HG02588 (cell line): ENCODE results near the gene INHBE.

ENCODE experiments used
- ATAC-seq: cut with Tn5 transposase; IDR thresholded peaks from one replicate; pipeline ENCODE4 v1.9.1; 2021; ENCODE audit warnings: mild to moderate bottlenecking, moderate library complexity; ENCODE audit not compliant: unreplicated experiment

INHBE gene

GRCh38 chr12:57474430-57474829 lies 19.3 kb downstream of the INHBE start:
- ATAC-seq = no peak

- no peak for ATAC-seq
These were observed 19.8 kb downstream of the INHBE start for GRCh38 chr12:57474862-57475261.

- ATAC-seq = peak; percentile 13
These were observed 20.4 kb downstream of the INHBE start for GRCh38 chr12:57475271-57476161.

GRCh38 chr12:57476162-57476992 lies 21.3 kb downstream of the INHBE start:
- ATAC-seq = peak; percentile 48

GRCh38 chr12:57476993-57477709 lies 22.0 kb downstream of the INHBE start:
- ATAC-seq = no peak

- ATAC-seq = peak; percentile 44
These were observed 22.9 kb downstream of the INHBE start for GRCh38 chr12:57477710-57478681.

GRCh38 chr12:57479043-57479375 lies 23.9 kb downstream of the INHBE start:
- ATAC-seq = no peak

GRCh38 chr12:57479376-57480115 lies 24.4 kb downstream of the INHBE start, which contains the start of gene ARHGAP9:
ARHGAP9 (minus strand) TSS chr12:57479866; CDS start chr12:57479406, 460 bp downstream.
- no peak for ATAC-seq

GRCh38 chr12:57481671-57482070 lies 26.6 kb downstream of the INHBE start:
- ATAC-seq = no peak

- ATAC-seq = no peak
These were observed 28.4 kb downstream of the INHBE start for GRCh38 chr12:57483466-57483865.

GRCh38 chr12:57485695-57486094 lies 30.6 kb downstream of the INHBE start:
- ATAC-seq = no peak

- ATAC-seq = no peak
These were observed 32.0 kb downstream of the INHBE start for GRCh38 chr12:57487055-57487596.

GRCh38 chr12:57487597-57488401 lies 32.7 kb downstream of the INHBE start, which contains the start of gene MARS1:
MARS1 (plus strand) TSS chr12:57488068; CDS start chr12:57488091, 23 bp downstream.
- peak; percentile 92 for ATAC-seq

GRCh38 chr12:57488402-57489156 lies 33.5 kb downstream of the INHBE start:
- ATAC-seq = no peak

- no peak for ATAC-seq
These were observed 34.1 kb downstream of the INHBE start for GRCh38 chr12:57489157-57489641.

GRCh38 chr12:57490126-57490525 lies 35.0 kb downstream of the INHBE start:
- ATAC-seq = no peak
